ENCODE results near the gene NTF4.
"Not testable (repeated sequence)": the region's sequence is repeated elsewhere in the genome, so short reads cannot be mapped to it uniquely, and the experiment has no call there.

Gene NTF4

DNA sequence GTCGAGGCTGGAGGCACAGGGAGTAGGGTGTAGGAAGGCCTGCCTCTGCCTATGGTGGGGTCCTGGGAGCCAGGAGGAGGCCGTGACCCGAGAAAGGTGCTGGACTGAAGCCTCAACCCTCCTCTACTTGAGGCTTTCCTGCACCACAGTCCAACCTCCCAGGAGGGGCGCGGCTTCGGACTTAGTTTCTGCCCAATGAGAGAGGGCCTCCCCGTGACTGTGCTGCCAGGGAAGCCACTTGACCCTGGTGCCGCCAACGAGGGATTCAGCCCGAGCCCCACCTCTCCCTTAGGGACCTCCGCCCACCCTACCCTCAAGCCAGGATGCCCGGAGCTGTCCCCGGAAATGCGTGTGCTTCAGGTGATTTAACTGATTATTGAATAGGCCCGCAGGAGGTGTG, 40.4 kb downstream of the NTF4 start, which contains the start of gene CGB3:
Gene CGB3, minus strand, starts transcription at position 101 of the 400 bp plus-strand sequence. CDS start 362 bp downstream, outside the sequence.
- not testable (repeated sequence) for DNase-seq (ENCODE audit: low read depth in 1 of 2, low spot score in 1 of 2)

GRCh38 chr19:49022116-49022515, 42.5 kb downstream of the NTF4 start:
- DNase-seq (ENCODE audit: low read depth in 1 of 2, low spot score in 1 of 2): no peak

GRCh38 chr19:49020931-49021895, 43.4 kb downstream of the NTF4 start:
- no peak for DNase-seq (ENCODE audit: low read depth in 1 of 2, low spot score in 1 of 2)

GRCh38 chr19:49020342-49020741, 44.3 kb downstream of the NTF4 start:
- no peak for DNase-seq (ENCODE audit: low read depth in 1 of 2, low spot score in 1 of 2)

DNA sequence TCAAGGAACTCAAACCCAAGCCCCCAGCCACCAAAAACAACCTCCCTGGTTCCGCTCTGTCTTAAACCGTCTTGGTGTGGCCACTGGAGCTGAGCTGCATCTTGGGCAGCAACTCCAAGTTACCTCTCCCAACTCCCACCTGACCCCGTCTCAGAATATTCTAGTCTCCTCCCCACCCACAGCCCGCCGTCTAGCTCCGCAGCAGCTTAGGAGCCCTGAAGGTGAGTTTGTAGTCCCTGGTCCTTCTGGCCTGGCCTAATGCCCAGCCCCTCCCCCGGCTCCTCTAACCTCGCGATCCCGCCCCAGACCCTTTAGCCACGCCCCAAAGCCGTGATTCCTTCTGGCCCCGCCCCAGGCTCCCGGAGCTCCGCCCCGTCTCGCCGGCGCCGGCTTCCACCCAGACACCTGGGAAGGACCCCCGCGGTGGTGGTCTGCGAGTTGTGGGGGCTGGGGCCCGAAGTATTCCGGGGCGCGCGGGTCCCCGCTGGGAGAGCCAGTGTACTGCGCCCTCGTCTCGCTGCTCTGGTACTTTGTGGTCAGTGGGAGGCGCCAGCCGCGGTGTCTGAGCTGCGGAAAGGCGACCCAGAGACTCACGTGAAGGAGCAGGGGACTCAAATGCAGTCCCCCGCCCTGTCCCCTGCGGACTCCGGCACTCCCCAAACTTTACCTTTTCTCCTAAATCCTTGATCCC, 45.2 kb downstream of the NTF4 start:
- peak in 1 of 2 donors; percentile 35 for DNase-seq (ENCODE audit: low read depth in 1 of 2, low spot score in 1 of 2)

DNA sequence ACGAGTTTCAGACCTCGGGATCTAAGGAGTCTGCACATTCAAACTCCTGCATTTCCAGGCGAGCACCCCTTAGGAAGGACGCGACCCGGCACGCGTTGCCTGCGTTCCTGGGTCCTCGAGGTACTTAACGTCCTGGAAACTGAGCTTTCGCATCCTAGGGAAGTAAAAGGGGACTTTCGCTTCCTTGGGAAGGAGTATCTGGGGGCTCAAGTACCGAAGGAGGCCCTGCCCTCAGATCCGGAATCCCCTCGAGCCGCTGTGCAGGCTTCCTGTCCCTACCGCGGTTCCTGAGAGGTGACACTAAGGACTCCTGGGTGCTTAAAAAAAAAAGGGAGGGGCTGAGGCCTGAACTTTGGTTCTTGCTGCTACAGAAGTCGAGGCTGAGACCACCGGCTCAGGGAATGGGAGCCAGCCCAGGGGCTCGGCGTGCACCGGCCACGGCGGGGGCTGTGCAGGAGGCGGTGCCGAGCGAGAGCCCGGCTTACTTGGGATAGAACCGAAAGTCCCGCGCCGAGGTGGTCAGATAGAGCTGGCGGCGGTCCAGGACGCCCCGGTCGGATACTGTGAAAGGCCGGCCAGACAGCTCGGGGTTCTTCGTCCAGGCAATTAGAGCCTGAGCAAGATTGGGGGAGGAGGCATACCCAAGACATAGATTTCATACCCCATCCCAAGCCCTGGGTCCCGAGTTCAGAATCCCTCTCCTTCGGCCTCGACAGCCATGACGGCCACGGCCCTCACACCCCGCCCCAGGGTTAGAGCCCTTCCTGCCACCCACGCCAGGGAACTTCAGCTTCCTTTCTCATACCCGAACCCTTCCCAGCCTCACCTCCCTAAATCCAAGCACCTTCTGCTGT, 46.0 kb downstream of the NTF4 start:
- DNase-seq (ENCODE audit: low read depth in 1 of 2, low spot score in 1 of 2): not testable (repeated sequence)

- DNase-seq (ENCODE audit: low read depth in 1 of 2, low spot score in 1 of 2): peak; percentile 35 to 48
Observed at GRCh38 chr19:49017666-49018351, 46.8 kb downstream of the NTF4 start.

DNA sequence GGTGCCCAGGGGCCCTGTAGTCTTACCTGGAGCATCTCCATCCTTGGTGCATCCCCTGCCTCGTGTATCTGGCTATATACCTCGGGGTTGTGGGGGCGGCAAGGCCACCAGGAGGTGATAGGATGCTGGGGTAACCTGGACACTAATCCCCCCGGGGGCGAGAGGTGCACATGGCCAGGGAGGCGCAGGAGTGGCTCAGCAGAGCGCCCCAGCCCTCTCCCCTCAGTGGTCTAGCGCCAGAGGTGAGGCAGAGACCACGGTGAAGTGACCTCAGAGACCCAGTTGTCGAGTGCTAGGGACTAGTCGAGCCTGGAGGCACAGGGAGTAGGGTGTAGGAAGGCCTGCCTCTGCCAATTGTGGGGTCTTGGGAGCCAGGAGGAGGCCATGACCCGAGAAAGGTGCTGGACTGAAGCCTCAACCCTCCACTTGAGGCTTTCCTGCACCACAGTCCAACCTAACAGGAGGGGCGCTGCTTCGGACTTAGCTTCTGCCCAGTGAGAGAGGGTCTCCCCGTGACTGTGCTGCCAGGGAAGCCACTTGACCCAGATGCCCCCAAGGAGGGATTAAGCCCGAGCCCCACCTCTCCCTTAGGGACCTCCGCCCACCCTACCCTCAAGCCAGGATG, 47.5 kb downstream of the NTF4 start, which contains the start of gene LHB:
Gene LHB, minus strand, starts transcription at position 51 of the 625 bp plus-strand sequence. Its CDS starts 10 bp downstream, at position 41.
- DNase-seq (ENCODE audit: low read depth in 1 of 2, low spot score in 1 of 2): no peak

GRCh38 chr19:49016067-49016839, 48.4 kb downstream of the NTF4 start:
- no peak for DNase-seq (ENCODE audit: low read depth in 1 of 2, low spot score in 1 of 2)

- DNase-seq (ENCODE audit: low read depth in 1 of 2, low spot score in 1 of 2): no peak
Observed at GRCh38 chr19:49014870-49015255, 49.8 kb downstream of the NTF4 start.

GRCh38 chr19:49014123-49014869, 50.3 kb downstream of the NTF4 start:
- no peak for DNase-seq (ENCODE audit: low read depth in 1 of 2, low spot score in 1 of 2)

DNA sequence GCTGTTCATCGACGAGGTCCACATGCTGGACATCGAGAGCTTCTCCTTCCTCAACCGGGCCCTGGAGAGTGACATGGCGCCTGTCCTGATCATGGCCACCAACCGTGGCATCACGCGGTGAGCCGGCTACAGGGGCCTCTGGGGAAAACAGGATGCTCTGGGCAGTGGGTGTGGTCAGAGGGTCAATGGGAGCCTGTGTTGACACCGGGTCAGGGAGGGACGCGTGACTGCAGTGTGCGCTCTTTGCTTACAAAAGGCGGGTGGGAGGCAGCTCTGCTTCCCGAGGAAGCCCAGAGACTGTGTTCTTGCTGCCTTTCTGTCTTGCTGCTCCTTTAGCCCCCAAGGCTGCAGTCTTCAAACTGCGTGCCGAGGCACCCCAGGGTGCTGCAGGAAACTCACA, 53.4 kb downstream of the NTF4 start:
- no peak for DNase-seq (ENCODE audit: low read depth in 1 of 2, low spot score in 1 of 2)
